D721Med (cell line): ENCODE data around the gene ZNF57.
"Not testable (repeated sequence)": the region's sequence is repeated elsewhere in the genome, so short reads cannot be mapped to it uniquely, and the experiment has no call there.

ENCODE experiments used
- DNase-seq: peaks from one replicate; pipeline ENCODE4 v3.0.0; 2011; ENCODE audit warnings: low spot score; ENCODE audit not compliant: insufficient read length
- FAIRE-seq: peaks from 2 replicates; lab custom pipeline; 2011; peaks lifted over from hg19 to GRCh38; lab: Jason Lieb, UNC
- TF ChIP-seq, protein P1 (sequence below): IDR thresholded peaks from 2 replicates; pipeline ENCODE4 v1.5.1; 2012; ENCODE audit warnings: mild to moderate bottlenecking, control low read depth; ENCODE audit not compliant: insufficient read depth; ENCODE audit errors: missing control alignments

The ZNF57 gene

DNA sequence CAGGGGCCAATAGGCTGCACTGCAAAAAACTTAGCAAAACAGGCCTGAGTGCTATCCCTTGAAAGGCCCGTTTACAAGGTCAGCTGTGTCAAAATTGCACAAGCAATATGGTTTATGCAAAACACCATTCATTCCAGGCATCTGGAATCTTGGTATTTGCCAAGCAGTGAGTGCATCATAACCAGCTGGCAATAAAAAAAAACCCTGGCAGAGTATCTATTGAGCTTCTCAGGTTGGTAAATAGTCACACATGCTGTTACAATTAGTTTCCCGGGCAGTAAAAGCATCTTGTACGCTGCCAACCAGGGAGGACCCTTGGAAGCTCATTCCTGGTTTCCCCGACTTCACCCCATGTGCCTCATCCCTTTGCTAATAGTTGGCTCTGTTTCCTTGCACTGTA lies 22.8 kb downstream of the ZNF57 start:
- TF ChIP-seq, protein P1, sequence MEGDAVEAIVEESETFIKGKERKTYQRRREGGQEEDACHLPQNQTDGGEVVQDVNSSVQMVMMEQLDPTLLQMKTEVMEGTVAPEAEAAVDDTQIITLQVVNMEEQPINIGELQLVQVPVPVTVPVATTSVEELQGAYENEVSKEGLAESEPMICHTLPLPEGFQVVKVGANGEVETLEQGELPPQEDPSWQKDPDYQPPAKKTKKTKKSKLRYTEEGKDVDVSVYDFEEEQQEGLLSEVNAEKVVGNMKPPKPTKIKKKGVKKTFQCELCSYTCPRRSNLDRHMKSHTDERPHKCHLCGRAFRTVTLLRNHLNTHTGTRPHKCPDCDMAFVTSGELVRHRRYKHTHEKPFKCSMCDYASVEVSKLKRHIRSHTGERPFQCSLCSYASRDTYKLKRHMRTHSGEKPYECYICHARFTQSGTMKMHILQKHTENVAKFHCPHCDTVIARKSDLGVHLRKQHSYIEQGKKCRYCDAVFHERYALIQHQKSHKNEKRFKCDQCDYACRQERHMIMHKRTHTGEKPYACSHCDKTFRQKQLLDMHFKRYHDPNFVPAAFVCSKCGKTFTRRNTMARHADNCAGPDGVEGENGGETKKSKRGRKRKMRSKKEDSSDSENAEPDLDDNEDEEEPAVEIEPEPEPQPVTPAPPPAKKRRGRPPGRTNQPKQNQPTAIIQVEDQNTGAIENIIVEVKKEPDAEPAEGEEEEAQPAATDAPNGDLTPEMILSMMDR: no peak
- DNase-seq (no peak), FAIRE-seq (no peak)

DNA sequence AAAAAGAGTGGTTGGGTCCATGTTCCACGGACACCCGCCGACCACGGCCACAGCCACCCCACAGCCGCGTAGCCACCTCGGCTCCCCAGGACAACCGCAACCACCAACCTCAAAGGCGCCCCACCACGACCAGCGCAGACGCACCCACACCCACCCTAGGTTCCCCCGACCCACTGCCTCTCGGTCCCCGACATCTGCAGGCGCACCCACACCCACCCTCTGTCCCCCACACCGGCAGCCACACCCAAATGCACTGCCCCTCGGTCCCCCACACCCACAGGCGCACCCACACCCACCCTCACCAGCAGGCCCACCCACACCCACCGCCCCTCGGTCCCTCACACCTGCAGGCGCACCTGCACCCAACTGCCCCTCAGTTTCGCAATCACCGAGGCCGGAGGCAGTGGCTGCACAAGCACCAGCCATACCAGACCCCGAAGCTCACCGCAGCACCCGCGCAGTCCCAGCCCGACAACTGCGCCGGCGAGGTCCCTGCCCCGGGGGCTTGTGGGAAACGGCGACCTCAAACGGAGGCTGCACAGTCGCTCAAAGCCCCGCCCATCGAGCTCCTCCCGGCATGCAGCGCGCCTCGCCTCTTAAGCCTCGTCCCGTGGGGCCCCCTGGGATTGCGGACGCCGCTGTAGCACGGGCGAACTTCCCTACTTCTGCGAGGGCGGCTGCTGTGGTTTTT lies 25.8 kb downstream of the ZNF57 start:
- TF ChIP-seq, protein P1: no peak
- no peak for FAIRE-seq

DNA sequence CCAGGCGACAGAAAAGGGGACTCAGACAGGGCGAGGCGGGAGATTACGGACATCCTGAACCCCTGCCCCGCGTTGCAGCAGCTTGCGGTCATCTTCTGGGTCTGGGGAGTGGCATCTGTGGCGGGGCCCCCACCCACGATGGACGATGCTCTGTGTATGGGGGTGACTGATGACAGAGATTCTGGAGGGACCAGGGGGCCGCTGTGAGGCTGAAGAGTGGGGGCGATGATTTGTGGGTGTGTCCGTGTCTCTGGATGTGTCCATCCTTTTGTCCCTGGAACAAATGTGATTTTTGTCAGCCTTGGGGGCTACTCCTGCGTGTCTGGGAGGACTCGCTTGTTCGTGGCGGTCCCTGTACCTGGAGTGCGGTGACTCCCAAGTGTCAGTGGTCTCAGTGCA lies 26.3 kb downstream of the ZNF57 start:
- FAIRE-seq (no peak), DNase-seq (no peak)
- TF ChIP-seq, protein P1: no peak

More for the DNA sequence above, 25.8 kb downstream of the ZNF57 start:
- DNase-seq: no peak

DNA sequence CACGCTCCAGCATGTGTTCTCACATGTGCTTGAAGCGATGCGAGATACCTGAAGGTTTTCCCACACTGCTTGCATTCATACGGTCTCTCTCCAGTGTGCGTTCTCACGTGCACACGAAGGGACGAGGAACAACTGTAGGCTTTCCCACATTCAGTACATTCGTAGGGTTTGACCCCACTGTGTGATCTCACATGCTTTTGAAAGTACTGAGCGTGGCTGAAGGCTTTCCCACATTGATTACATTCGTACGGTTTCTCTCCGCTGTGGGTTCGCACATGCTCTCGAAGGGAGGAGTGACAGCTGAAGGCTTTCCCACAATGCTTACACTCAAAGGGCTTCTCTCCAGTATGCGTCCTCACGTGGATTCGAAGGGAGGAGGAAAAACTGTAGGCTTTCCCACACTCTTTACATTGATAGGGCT lies 32.8 kb downstream of the ZNF57 start:
- TF ChIP-seq, protein P1: no peak
- no peak for DNase-seq
- FAIRE-seq: no peak

DNA sequence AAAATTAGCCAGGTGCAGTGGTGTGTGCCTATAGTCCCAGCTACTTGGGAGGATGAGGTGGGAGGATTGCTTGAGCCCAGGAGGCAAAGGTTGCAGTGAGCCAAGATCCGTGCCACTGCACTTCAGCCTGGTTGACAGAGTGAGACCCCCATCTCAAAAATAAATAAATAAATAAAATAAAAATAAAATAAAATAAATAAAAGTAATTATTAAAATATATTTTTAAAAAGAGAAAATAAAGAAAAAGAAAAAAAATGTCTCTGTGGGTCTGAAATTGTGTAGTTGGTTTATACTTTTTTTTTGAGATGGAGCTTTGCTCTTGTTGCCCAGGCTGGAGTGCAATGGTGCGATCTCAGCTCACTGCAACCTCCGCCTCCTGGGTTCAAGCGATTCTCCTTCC lies 35.1 kb downstream of the ZNF57 start:
- DNase-seq, FAIRE-seq: not testable (repeated sequence)

DNA sequence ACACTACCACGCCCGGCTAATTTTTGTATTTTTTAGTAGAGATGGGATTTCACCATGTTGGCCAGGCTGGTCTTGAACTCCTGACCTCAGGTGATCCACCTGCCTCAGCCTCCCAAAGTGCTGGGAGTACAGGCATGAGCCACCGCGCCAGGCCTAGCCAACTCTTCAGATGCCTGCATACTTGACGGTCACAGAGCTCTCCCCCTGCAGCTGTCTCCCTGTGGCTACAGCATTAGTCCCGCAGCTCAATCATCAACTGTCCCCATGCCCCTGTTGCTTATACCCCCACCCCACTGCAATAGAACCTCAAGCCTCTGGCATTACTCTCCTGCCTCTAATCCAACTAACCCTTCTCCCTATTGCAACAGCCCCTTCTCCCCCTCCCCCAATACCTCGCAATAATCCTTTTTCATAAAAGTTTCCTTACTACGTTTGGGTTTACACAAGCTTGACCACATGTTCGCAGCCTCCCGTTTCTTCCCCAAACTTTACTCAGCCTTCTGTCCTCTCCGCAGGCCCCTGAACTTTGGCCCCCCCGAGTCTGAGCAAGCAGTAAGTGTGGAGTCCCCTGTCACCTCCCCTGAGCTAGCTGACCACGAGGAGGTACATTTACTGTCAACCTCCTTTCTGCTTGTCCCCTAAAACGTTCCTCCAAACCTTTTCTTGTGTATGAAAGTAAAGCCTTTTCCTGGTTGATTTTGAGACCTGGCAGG lies 42.4 kb downstream of the ZNF57 start:
- no peak for FAIRE-seq
- TF ChIP-seq, protein P1: no peak
- no peak for DNase-seq

DNA sequence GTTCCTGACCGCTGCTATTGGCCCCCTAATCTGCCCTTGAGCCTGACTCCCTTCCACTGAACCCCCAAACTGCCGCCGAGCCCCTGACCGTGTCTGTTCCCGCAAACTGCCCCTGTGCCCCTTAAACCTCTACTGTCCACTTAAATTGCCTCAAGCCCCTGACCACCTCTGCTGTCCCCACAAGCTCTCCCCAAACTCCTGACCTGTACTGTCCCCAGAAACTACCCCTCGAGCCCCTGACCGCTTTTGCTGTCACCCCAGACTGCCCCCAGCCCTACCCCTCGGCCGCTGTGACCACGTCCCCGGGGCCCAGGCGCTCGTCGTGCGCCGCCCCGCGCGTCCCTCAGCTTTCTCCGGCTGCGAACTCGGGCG lies 43.7 kb downstream of the ZNF57 start:
- TF ChIP-seq, protein P1: no peak
- no peak for FAIRE-seq

More for the DNA sequence above, 43.7 kb downstream of the ZNF57 start:
- no peak for DNase-seq
